GM19397 (cell line): ENCODE measurements around the gene VWA7.
"Not testable (repeated sequence)": the region's sequence is repeated elsewhere in the genome, so short reads cannot be mapped to it uniquely, and the experiment has no call there.

Experiments used
- ATAC-seq: cut with Tn5 transposase; IDR thresholded peaks from one replicate; pipeline ENCODE4 v1.9.1; 2021; ENCODE audit warnings: mild to moderate bottlenecking, moderate library complexity; ENCODE audit not compliant: unreplicated experiment

VWA7 gene

DNA sequence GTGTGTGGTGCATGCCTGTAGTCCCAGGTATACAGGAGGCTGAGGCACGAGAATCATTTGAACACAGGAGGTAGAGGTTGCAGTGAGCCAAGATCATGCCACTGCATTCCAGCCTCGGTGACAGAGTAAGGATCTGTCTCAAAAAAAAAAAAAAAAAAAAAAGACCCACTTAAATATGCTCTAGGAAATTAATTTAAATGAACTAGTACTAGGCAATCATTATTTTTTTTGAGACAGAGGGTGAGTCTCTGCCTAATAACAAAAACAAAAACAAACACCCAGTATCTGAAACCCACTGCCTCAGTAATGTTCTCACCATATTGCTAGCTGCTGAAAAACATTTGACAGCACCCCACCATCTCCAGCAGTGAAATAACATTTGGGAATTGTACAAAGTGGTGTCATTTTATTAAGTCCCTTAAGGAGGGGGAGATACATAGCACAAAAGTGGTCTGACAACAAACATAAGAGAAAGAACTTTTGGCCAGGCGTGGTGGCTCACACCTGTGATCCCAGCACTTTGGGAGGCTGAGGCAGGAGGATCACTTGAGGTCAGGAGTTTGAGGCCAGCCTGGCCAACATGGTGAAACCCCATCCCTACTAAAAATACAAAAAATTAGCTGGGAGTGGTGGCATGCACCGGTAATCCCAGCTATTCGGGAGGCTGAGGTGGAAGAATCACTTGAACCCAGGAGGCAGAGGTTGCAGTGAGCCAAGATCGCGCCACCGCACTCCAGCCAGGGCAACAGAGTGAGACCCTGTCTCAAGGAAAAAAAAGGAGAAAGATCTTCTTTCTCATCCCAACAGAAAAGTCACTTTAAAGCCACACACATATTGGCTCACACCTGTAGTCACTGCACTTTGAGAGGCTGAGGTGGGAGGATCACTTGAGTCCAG lies 24.2 kb upstream of the VWA7 start:
- ATAC-seq, result not testable (repeated sequence)

DNA sequence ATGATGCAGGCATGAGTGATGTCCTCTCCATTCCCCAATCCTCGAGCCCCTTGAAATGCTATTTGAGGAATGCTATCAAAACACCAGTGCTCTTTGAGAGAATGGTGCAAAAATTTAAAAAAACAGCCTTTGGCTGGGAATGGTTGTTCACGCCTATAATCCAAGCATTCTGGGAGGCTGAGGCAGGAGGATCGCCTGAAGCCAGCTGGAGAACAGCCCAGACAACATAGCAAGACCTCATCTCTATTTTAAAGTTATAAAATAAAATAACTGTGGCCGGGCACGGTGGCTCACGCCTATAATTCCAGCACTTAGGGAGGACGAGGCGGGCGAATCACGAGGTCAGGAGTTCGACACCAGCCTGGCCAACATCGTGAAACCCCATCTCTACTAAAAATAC lies 22.7 kb upstream of the VWA7 start:
- ATAC-seq, result no peak

GRCh38 chr6:31797588-31797987 lies 20.5 kb upstream of the VWA7 start:
- ATAC-seq, result no peak

GRCh38 chr6:31796993-31797385 lies 19.9 kb upstream of the VWA7 start:
- no peak for ATAC-seq

GRCh38 chr6:31795616-31796298 lies 18.6 kb upstream of the VWA7 start, which contains the start of gene VARS1:
VARS1 (minus strand) TSS chr6:31795752; CDS start chr6:31795217, 535 bp downstream.
- peak; percentile 87 for ATAC-seq

GRCh38 chr6:31794866-31795615 lies 17.9 kb upstream of the VWA7 start:
- ATAC-seq, result no peak

DNA sequence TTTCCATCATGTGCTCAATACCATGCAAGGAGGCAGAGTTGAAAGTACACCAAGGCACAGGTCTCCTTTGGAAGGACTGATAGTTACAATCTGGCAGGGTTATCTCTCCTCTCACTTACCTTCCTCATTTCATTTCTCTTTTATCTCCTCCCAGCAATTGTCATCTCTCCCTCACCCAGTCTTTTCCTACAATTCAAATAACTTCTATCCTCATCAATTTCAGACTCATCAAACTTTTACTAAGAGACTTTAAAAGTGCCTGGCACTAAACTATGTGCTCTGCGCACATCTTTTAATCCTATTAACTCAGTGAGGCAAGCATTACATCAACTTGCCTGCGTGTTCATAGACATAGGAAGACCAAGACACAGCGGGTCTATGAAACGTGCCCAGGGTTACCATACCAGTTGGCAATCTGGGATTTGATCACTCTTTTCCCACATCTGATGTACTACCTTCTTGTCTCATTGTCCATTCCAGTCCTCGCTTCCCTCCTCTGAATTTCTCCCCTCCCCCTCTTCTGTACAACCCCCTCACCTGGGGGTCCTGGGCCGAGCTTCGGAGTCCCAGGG lies 17.3 kb upstream of the VWA7 start:
- ATAC-seq, result no peak

GRCh38 chr6:31793927-31794245 lies 16.8 kb upstream of the VWA7 start:
- ATAC-seq, result not testable (repeated sequence)

- no peak for ATAC-seq
Measured at GRCh38 chr6:31792761-31793171, 15.6 kb upstream of the VWA7 start.

DNA sequence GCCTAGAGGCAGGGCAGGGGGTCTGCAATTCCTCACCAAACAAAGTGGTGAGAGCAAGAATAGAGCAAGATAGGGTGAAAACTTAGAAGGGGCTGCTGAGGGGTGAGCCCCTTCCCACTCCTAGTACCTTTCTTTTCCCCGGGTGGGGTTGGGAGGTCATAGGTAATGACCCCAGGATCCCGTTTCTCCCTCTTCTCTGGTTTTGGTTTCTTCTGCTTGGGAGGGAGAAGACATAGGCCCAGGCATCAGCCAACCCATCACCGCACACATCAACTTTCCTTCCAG lies 14.9 kb upstream of the VWA7 start:
- no peak for ATAC-seq

DNA sequence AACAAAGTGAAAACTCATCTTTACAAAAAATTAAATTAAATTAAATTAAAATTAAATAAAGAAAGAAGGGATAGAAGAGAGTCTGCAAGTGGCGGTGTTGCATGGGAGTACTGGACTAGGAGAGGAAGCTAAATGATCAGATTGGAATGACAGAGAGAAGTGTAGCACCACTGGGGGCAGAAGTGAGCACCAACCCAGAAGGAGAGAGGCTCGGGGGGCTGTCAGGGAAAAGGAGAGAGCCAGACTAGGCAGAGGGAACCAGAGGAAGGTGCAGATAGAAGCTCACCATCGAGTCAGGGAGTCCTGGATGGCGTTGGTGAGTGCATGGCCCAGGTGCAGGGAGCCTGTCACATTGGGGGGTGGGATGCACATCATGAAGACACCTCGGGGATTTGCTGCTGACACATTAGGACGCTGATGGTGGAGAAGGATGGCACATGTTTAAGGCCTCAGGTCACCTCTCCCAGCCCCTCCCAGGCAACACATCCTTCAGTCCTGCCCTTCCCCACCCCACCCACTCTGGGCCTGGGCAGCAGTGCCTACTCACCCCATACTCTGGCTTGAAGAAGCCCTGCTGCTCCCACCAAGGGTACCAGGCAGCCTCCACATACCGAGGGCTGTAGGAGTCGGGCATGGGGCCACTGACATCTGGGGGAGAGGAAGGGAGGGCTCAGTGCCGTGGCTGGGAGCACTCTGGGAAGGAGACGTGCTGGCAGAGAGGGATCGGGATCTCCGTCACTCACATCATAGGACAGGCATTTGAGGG lies 14.4 kb upstream of the VWA7 start:
- ATAC-seq, result no peak

DNA sequence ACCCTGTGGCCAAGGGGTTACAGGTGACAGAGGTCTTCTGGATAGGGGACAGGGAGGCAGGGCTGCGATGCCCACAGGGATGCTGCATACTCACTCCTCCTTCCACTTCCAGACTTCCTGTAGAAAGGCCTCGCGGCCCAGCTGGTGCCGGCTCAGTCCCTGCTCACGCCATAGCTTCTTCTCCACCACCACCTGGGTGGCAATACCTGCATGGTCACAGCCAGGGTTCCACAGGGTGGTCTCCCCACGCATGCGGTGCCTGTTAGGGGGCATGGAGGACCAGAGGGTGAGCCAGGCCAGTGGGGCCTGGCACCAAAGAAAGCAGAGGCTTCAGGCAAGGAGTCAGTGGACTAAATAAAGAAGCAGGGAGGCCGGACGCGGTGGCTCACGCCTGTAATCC lies 8.3 kb upstream of the VWA7 start:
- no peak for ATAC-seq

DNA sequence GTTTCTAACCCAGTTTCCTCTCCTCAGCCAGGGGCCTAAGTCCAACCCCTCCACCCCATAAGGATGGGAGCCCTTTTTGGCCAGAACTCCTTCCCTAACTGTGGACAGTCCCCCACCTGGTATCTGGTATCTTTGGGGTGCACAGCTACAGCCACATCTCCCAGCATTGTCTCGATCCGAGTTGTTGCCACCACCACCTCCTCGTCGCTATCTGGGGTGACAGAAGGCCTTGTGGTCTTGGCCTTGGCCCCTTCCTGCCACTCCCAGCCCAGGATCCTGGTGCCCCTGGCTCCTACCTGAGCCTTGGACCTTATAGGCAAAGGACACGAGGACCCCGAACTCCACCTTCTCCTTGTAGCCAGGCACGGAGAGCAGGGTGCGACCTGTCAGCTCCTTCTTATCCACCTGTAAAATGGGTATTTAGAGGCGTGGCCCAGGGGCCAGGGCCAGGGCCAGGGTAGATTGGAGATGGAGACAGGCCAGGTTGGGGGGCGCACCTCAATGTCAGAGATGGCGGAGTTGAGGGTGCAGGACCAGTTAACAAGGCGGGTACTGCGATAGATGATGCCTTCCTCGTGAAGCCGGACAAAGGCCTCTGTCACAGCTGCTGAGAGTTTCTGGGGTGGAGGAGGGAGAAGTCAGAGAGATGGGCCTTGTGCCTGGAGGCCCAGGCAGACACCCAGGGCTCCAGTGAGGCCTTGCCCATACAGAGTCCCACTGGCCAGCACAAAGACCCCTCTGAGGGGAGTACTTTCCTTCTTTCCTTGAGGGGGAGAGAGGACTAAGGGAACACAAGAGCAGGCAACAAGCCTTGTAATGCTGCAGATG lies 7.2 kb upstream of the VWA7 start:
- no peak for ATAC-seq

DNA sequence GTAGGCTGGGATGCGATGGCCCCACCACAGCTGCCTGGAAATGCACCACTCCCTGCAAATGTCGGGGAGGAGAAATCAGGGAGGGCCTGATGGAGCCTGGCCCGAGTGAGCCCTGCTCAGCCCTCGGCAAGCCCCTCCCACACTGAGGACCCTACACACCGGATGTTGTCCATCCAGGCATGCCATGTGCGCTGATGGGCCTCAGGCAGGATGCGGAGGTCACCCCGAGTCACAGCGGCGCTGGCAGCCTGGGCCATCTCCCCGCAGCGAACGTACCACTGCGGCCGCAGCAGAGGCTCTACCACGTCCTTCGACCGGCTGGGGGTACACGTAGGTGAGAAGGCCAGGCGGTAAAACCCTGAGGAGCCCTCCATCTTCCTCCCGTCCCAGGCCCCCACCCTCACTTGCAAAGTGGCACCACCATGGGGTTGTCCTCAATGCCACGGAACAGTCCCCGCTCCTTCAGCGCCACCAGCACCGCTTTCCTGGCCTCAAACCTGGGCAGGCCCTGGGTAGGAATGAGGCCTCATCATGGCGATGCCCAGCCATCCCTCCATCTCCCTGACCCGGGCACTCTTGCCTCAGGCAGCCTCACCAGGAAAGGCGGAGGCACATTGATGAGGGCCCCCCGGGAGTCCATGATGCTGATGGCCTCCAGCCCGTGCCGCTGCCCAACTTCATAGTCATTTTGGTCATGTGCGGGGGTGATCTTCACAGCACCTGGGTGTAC lies 5.2 kb upstream of the VWA7 start:
- ATAC-seq, result no peak

- ATAC-seq, result no peak
Measured at GRCh38 chr6:31781244-31782125, 4.4 kb upstream of the VWA7 start.

GRCh38 chr6:31780507-31781243 lies 3.5 kb upstream of the VWA7 start:
- ATAC-seq, result no peak

DNA sequence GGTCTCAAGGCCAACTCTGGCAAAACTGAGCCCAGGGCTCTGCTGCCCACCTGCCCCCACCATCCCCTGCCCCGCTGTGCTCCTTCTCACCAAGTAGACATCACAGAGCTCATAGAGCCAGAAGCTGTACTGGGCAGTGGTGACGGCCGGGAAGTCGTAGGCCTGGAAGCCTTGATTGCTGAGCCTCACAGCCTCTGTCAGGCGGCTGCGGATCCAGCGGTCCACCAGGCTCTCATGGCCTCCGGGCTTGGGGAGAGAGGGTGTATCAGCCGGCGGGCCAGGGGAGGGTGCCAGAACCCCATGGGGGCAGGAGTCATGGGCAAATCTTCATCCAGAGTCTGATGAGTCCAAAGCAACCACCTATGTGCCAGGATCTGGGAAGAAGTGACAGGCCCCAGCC lies 2.8 kb upstream of the VWA7 start:
- no peak for ATAC-seq
